Measurements from ENCODE around the gene SMIM21.

SMIM21 gene

GRCh38 chr18:75393721-75394120, 33.8 kb downstream of the SMIM21 start:
- TF ChIP-seq, protein P1, sequence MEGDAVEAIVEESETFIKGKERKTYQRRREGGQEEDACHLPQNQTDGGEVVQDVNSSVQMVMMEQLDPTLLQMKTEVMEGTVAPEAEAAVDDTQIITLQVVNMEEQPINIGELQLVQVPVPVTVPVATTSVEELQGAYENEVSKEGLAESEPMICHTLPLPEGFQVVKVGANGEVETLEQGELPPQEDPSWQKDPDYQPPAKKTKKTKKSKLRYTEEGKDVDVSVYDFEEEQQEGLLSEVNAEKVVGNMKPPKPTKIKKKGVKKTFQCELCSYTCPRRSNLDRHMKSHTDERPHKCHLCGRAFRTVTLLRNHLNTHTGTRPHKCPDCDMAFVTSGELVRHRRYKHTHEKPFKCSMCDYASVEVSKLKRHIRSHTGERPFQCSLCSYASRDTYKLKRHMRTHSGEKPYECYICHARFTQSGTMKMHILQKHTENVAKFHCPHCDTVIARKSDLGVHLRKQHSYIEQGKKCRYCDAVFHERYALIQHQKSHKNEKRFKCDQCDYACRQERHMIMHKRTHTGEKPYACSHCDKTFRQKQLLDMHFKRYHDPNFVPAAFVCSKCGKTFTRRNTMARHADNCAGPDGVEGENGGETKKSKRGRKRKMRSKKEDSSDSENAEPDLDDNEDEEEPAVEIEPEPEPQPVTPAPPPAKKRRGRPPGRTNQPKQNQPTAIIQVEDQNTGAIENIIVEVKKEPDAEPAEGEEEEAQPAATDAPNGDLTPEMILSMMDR (IDR thresholded peaks at IDR 0.05; ENCODE audit: low read depth, low read length), result no peak
- no peak overlapping the region for H3K4me3 ChIP-seq (ENCODE audit: low read depth, low read length)

DNA sequence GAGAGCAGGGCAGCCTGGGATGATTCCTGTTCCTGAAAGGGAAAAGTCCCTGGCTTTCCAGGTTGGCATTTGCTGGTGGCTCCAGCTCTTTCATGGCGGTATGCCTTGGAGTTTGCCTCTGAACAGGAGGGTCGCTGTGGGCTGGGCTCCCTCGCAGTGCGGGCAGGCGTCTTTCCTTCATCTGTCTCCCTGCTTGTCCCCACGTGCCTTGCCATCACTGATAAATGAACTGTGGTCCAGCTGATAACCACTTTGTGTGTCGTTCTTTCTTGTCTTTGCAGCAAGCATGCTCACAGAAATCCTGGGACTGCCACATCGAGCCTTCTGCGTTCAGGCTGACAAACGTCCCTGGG, 35.3 kb downstream of the SMIM21 start:
- no peak overlapping the region for H3K4me3 ChIP-seq (ENCODE audit: low read depth, low read length)
- TF ChIP-seq, protein P1 (IDR thresholded peaks at IDR 0.05; ENCODE audit: low read depth, low read length), result no peak

DNA sequence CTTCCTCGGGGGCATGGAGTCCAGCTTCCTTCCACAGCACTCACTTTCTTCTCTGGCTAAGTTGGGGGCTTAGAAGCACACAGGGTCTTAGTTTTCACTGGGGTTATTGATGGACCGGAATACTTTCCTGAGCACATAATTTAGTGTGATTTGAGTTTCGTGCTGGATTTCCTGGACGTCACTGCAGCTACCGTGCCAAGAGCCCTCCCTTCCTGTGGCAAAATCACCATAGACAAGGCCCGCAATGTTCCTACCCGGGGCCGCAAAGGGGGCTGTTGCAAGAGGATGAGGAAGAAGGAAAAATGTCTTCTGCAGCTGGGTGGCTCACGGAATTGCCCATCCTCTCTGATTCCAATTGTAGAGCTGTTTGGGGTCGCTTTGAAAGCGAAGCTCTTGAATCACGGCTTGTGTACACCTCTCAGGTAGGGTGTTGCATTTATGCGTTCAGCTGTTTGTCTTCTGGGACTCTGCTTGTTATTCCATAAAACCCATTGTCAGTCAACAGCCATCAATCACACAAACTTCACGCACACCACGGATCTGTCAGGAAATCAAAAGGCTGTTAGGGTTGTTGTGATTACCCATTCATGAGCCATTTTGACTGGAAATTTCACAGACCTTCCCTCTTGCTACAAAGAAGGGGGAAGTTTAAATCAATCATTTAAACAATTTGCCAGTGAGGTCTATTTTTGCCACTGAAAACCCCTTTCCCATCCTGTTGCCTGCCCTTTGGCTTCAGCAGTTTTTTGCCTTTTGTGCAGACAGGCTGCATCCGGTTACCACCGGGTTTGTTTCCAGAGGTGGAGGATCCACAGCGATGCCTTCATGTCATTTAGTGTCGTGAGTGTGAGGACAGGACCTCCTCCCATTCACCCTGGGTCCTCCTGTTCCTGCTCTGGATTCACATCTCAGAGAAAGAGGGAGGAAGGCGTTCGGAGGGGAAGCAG, 36.0 kb downstream of the SMIM21 start:
- TF ChIP-seq, protein P1 (IDR thresholded peaks at IDR 0.05; ENCODE audit: low read depth, low read length), result no peak
- H3K4me3 ChIP-seq (ENCODE audit: low read depth, low read length), result no peak overlapping the region

- TF ChIP-seq, protein P1 (IDR thresholded peaks at IDR 0.05; ENCODE audit: low read depth, low read length), result no peak
- no peak overlapping the region for H3K4me3 ChIP-seq (ENCODE audit: low read depth, low read length)
Measured at GRCh38 chr18:75390854-75391253, 36.6 kb downstream of the SMIM21 start.

GRCh38 chr18:75384144-75384543, 43.4 kb downstream of the SMIM21 start:
- TF ChIP-seq, protein P1 (IDR thresholded peaks at IDR 0.05; ENCODE audit: low read depth, low read length), result no peak
- no peak overlapping the region for H3K4me3 ChIP-seq (ENCODE audit: low read depth, low read length)

DNA sequence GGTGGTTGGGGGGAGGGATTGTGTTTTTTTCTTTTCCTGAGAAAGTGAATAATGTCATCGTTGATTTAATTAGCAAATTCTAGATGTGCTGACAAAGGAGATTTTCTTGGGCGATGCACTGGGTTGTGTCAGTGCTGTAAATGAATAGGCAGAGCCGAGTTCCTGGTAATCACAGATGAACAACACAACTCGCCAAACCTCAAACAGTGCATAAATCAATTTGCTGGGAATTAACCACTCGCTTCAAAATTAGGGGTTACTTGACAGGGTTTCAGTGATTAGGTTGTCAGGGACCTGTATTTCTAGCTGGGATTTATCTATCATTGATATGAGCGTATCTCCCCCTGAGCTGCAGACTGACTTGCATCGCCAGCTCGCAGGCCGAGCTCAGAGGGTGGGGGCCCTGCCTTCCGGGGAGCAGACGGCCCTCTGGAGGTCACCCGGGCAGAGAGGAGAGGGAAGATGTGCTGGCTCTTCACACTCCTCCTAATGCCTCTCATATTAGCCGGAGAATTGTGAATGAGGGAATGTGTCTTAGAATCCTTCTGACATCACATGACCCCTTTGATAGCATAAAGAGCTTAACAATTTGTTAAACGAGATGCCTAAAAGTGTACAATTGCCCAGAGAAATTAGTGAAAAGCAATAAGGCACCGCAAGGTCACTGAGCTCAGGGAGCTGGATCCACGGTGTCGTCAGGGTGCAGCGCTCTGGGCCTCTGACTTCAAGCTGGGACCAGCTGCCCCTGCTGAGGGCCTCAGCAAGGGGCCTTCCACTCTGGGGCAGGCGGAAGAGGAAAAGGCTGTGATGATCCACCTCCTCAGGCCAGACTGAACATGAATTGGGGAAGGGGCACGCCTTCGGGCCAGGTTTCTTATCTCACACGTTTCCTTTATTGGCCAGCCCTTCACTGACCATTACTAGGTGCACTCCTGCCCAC, 48.9 kb downstream of the SMIM21 start:
- TF ChIP-seq, protein P1 (IDR thresholded peaks at IDR 0.05; ENCODE audit: low read depth, low read length), result no peak
- H3K4me3 ChIP-seq (ENCODE audit: low read depth, low read length), result no peak overlapping the region
